ENCODE data around the gene TGFB3. TPM values are rescaled to one million over a fixed set of nuclear protein-coding genes. Genes with fewer than 3 reads are reported as not detected.

TGFB3 gene
- total RNA-seq, 2 donors from 2014 or later: 17.5 to 99.1 TPM

DNA sequence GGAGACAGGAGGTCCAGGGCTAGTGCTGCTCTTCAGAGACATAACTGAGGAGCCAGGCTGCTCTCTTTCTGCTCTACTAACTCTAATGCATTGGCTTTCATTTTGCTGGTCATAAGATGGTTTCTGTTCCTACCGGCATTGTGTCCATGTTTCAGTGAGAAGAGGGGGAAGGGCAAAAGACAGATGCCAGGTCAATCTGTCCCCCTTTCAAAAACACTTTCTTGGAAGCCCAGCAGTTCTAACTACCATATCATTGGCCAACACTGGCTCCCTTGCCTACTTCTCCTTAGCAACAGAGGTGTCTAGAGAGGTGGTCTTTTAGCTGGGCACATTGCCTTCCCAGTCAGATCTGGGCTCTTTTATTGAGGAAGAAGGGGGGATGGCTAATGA is 63.9 kb downstream of the TGFB3 start:
- no peak overlapping the region for H3K27ac ChIP-seq
- no peak for DNase-seq (ENCODE audit: low spot score)
- no peaks in the 10 kb centered on the region for H3K27me3 ChIP-seq
- H3K4me3 ChIP-seq: no peak overlapping the region
- TF ChIP-seq, protein P1, sequence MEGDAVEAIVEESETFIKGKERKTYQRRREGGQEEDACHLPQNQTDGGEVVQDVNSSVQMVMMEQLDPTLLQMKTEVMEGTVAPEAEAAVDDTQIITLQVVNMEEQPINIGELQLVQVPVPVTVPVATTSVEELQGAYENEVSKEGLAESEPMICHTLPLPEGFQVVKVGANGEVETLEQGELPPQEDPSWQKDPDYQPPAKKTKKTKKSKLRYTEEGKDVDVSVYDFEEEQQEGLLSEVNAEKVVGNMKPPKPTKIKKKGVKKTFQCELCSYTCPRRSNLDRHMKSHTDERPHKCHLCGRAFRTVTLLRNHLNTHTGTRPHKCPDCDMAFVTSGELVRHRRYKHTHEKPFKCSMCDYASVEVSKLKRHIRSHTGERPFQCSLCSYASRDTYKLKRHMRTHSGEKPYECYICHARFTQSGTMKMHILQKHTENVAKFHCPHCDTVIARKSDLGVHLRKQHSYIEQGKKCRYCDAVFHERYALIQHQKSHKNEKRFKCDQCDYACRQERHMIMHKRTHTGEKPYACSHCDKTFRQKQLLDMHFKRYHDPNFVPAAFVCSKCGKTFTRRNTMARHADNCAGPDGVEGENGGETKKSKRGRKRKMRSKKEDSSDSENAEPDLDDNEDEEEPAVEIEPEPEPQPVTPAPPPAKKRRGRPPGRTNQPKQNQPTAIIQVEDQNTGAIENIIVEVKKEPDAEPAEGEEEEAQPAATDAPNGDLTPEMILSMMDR (IDR thresholded peaks at IDR 0.05): no peak
- H3K36me3 ChIP-seq: no peaks in the 10 kb centered on the region
- H3K9me3 ChIP-seq: no peaks in the 10 kb centered on the region
- no peaks in the 10 kb centered on the region for H3K4me1 ChIP-seq

DNA sequence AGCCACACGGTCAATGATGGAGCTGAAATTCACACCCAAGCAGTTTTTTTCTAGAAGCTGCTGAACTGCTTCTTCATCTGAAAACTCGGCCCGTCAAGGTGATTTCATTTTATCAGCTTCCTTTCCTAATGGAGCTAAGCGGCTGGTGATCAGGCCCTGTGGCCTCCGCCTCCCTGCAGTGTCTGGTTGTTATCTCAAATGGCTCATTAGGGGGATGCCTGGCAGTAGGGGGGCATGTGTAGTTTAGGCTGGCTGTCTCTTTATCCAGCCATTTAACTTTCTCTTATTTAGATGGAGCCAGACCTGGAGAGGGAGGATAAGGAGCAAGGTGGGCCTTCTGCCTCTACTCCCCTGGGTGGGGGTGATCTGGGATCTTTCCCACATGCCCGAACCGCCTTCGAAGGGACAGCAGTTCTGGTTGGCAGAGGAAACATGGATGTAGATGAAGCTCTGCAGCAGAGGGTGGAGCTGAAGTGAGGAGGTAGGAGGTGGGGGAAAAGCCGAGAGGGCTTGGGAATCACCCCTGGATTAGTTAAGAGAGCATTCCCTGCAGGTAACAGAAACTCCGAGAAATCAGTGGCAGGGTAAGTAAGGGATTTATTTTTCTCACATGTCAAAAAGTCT is 64.4 kb downstream of the TGFB3 start:
- Histone ChIP-seq H3K4me3 (no peak overlapping the region), H3K27ac (no peak overlapping the region), H3K36me3 (no peaks in the 10 kb centered on the region), H3K27me3 (no peaks in the 10 kb centered on the region), H3K4me1 (no peaks in the 10 kb centered on the region), H3K9me3 (no peaks in the 10 kb centered on the region)
- TF ChIP-seq, protein P1 (IDR thresholded peaks at IDR 0.05): no peak
- DNase-seq (ENCODE audit: low spot score): no peak

DNA sequence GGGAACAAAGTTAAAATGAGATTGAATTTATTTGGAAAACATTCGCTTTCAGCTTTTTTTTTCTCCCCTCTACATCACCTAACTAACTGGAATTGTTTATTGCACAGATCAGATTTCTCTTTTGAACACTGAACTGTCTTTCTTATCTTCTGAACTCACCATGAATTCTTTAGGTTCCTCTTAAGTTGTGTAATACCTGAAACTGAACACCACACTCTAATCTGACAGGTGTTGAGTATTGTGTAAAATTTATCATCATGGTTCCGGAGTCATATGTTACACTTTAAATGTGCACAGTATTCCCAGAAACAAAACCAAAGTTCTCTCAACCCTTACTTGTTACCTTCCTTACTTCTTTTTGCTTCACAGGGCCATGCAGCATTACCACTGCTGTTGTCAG is 66.8 kb downstream of the TGFB3 start:
- Histone ChIP-seq H3K36me3 (no peaks in the 10 kb centered on the region), H3K9me3 (no peaks in the 10 kb centered on the region), H3K4me1 (no peaks in the 10 kb centered on the region), H3K27me3 (no peaks in the 10 kb centered on the region), H3K27ac (no peak overlapping the region), H3K4me3 (no peak overlapping the region)
- TF ChIP-seq, protein P1 (IDR thresholded peaks at IDR 0.05): no peak
- no peak for DNase-seq (ENCODE audit: low spot score)

DNA sequence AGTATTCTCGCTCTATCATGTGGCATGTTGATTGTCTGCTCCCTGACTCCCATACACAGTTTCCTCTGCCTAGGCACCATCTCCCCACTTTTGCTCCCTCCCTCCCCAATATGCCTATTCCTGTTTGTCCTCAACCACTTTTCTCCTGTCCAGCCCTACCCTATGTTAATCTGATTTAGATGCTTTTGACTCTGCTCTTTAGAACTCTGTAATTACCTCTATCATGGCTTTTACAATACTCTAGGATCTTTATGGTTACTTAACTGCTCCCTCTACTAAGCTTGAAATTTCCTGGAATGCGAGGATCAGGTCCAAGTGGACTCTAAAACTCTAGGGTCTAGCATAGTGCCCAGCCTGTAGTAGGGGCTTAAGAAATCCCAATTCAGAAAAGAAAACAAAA is 68.6 kb downstream of the TGFB3 start:
- no peak overlapping the region for H3K4me3 ChIP-seq
- no peaks in the 10 kb centered on the region for H3K4me1 ChIP-seq
- no peak for DNase-seq (ENCODE audit: low spot score)
- H3K27me3 ChIP-seq: no peaks in the 10 kb centered on the region
- no peaks in the 10 kb centered on the region for H3K36me3 ChIP-seq
- H3K9me3 ChIP-seq: no peaks in the 10 kb centered on the region
- H3K27ac ChIP-seq: no peak overlapping the region
- TF ChIP-seq, protein P1 (IDR thresholded peaks at IDR 0.05): no peak

DNA sequence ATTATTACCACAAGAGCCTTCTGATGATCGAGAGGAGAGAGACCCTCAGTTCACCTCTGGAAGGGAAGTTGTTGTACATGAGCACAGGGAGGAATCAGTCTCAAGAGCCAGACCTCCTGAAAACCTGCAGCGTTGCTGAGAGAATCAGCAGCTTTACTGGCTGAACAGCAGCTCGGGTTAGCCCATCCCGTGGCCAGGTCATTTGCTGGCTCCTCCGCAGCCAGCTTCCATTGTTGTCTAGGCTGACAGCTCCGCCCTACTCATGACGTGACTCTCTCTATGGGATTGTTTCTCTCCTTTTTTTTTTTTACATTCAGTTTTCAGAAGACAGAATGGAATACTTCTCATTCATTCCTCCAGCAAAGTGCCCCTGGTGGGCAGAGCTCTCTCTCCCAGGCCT is 69.9 kb downstream of the TGFB3 start:
- TF ChIP-seq, protein P1 (IDR thresholded peaks at IDR 0.05): no peak
- no peaks in the 10 kb centered on the region for H3K36me3 ChIP-seq
- no peaks in the 10 kb centered on the region for H3K27me3 ChIP-seq
- peaks cover 0 to 7% of the 10 kb centered on the region in 2 donors for H3K4me1 ChIP-seq
- no peak overlapping the region for H3K27ac ChIP-seq
- H3K4me3 ChIP-seq: no peak overlapping the region
- no peak for DNase-seq (ENCODE audit: low spot score)
- H3K9me3 ChIP-seq: no peaks in the 10 kb centered on the region

DNA sequence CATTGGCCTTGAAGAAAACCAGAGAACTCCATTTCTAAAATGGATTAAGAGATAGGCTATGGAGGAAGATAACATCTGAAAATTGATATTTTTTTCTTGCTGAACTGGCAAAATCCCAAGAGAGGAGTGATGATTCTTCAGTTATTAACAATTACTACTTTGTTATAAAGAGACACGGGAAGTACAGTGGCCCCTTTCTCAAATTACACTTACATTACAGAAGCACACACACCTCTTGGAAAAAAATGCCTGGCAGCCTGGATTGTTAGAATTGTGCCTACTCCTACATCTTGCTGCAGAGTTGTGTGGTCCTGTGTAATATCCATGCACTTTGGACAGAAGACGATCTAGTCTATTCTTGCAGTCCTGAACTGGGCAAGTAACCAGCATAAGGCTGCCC is 71.7 kb downstream of the TGFB3 start:
- Histone ChIP-seq H3K27me3 (no peaks in the 10 kb centered on the region), H3K4me3 (no peak overlapping the region), H3K4me1 (peaks cover 0 to 23% of the 10 kb centered on the region in 2 donors), H3K9me3 (no peaks in the 10 kb centered on the region), H3K36me3 (no peaks in the 10 kb centered on the region), H3K27ac (no peak overlapping the region)
- DNase-seq (ENCODE audit: low spot score): no peak
- TF ChIP-seq, protein P1 (IDR thresholded peaks at IDR 0.05): no peak
